GM20431 (cell line): ENCODE measurements around the gene LPCAT2.
"Not testable (repeated sequence)": the region's sequence is repeated elsewhere in the genome, so short reads cannot be mapped to it uniquely, and the experiment has no call there.

ENCODE experiments used
- in situ Hi-C: fragments of 300-500 bp; cut with MseI, MboI; formaldehyde crosslinking; loops from one replicate; pipeline ENCODE4 v1.15.0; 2020; ENCODE audit warnings: low sequenced_read_pairs; ENCODE audit not compliant: unreplicated experiment

LPCAT2 gene

DNA sequence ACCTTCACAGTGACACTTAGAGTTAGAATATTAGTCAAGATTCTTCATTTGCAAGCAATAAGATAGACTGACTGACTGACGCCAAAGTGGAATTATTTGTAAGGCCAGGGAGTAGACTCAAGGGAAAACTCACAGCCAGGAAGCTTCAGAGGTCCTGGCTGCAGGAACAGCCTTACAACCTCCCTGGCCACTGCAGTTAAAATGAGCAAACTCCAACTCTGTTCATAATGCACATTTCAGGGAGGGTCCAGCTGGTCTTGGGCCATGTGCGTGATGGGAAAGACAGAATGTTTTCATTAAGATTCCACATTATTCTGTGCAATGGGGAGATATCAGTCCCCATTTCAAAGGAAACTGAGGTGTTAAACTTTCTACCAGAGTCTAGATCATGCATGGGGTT is 67.5 kb downstream of the LPCAT2 start:
- in situ Hi-C loops, result no loop called here

DNA sequence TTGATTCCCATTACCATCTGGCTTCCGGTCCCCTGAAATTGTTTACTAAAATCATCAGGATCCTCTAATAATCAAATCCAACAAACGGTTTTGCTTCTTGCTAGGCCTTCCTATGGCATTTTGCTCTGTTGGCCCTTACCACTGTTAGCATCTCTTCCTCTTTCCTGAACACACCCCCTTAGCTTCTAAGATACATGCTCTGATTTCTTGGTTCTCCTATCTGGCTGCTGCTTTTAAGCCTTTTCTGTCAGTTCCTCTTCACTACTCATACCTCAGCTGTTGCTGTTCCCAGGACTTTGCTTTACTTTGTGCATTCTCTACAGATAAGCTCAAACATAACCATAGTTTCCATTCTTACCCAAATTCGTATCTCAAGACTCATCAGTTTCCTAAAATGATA is 69.0 kb downstream of the LPCAT2 start:
- in situ Hi-C loops, result no loop called here

DNA sequence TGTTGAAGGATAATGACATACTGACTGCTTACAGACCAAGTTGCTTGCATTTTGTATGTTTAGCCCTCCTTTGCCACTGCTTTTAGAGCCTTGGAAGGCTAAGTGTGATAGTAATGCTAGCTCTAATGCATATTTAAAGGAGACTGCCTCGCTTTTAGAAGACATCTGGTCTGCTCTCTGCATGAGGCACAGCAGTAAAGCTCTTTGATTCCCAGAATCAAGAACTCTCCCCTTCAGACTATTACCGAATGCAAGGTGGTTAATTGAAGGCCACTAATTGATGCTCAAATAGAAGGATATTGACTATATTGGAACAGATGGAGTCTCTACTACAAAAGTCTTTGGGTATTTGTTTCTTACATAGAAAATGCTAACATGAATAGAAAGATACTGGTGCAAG is 76.8 kb downstream of the LPCAT2 start:
- in situ Hi-C loops, result no loop called here

DNA sequence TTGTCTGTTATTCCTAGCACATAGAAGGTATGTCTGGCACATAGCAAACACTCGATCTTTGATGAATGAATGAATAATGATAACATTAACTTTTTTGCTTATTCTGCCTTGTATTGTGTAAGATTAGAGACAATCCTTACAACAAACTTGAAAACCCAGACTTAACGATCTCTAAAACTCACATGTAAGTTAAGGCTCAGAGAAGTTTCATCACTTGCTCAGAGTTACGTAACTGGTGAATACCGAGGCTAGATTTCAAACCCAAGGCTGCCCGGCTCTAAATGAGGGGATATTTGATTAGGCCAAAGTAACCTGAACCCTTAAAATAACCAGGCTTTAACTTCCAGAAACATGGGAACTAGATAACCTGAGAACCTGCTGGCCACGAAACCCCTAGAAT is 79.9 kb downstream of the LPCAT2 start:
- in situ Hi-C loops, result no loop called here

DNA sequence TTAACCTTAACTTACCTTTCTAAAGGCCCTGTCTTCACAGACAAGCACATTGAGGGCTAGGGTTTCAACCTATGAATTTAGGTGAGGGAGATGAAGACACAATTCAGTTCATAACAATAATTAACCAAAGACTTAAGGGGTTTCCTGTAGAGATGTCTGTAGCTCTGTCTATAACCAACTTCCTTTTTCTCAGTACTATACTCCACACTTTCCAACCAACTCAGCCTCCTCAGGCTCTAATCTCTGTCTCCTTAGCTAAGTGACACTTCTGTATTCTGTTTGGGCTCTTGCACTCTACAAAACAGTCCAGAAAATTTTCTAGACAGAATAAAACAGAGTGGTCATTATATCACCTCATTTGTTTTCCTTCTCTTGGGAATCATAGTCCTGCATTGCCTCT is 83.4 kb downstream of the LPCAT2 start:
- in situ Hi-C loops, result no loop called here

DNA sequence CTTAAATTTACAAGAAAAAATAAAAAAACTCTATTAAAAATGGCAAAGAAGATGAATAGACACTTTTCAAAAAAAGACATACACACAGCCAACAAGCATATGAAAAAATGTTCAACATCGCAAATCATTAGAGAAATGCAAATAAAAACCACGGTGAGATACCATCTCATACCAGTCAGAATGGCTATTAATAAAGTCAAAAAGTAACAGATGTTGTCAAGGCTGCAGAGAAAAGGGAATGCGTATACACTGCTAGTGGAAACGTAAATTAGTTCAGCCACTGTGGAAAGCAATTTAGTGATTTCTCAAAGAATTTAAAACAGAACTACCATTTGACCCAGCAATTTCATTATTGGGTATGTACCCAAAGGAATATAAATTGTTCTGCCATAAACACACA is 89.1 kb downstream of the LPCAT2 start:
- in situ Hi-C loops, result no loop called here

DNA sequence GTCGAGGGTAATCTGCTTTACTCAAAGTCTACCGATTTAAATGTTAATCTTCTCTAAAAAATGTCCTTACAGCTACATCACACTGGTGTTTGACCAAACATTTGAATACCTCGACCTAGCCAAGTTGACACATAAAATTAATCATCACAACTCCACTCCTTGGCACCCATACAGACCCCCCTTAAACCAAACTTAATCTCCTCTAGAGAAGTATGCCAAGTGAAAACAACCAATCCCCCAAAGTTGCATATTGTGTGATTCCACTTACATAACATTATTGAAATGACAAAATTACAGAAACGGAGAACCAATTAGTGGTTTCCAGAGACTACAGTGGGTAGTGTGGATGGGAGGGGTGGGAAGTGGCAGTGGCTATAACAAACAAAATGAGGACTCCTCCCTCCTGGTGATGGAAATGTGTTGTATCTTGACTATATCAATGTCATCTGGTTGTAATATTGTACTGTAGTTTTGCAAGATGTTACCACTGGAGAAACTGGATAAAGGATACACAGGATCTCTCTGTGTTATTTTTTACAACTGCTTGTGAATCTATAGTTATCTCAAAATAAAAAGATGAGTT is 97.0 kb downstream of the LPCAT2 start:
- in situ Hi-C loops, result no loop called here

DNA sequence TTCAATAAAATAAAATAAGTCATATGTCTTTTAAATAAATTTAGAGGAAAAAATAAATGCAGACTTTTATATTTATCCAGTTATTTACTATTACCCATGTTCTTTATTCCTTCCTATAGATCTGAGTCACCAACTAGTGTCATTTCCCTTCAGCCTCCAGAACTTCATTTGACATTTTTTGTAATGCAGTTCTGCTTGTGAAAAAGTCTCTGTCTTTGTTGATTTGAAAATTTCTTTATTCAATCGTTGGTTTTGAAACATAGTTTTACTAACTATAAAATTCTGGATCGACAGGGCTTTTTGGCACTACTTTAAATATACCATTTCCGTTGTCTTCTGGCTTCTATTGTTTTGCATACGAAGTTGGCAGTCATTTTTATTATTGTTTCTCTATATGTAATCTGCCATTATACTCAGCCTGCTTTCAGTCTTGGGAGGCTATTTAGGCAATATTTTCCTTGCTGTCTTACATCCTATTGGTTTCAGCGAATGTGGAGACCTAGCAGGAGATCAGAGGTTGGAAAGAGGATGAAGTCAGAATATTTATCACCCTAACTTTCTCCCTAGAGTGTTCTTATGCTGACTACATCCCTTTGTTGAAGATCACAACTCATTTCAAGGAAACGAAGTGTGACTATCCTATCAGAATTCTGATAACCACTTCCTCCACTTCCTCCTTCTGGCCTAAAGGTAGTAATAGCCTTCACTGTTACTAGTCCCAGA is 104.9 kb downstream of the LPCAT2 start:
- in situ Hi-C loops, result no loop called here

DNA sequence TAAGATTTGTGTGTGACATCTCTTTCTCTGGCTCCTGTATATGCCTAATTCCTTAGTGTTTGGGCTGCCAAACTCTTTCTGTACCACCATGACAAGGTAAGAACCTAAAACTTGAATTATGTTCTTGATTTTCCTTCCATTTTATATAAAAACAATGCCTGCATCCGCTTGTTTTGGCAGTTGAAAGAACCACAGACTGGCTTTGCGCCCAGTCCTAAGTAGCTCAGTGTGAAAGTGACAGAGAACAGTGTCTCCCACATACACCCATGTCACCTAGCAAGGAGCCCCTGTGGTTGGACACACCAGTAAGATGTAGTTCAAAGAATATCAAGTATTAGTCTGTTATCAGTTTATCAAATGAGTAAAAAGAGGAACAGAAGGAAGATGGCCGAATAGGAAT is 106.2 kb downstream of the LPCAT2 start:
- in situ Hi-C loops, result no loop called here

DNA sequence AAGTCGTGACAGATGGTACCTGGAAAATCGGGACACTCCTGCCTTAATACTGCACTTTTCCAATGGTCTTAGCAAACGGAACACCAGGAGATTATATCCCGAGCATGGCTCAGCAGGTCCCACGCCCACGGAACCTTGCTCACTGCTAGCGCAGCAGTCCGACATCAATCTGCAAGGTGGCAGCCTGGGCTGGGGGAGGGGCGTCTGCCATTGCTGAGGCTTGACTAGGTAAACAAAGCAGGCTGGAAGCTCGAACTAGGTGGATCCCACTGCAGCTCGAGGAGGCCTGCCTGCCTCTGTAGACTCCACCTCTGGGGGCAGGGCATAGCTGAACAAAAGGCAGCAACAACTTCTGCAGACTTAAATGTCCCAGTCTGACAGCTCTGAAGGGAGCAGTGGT is 106.8 kb downstream of the LPCAT2 start:
- in situ Hi-C loops, result not testable (repeated sequence)

DNA sequence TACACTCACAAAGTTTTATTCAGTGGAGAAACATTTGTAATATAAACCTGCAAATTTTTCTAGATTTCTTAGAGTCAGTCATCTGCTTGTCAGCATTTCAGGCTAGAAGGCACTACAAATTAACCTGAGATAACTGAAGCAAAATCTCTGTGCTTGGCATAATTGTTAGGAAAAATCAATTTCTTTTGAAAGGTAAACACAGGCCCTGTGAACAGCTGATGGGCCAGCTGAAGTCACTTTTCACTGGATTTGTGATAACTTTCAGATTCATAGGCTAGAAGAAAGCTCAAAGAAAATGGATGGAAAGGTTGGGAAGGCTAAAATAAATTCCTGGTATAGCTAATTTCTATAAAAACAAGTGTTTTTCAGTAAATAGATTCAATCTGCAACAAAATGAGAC is 112.9 kb downstream of the LPCAT2 start:
- in situ Hi-C loops, result no loop called here

DNA sequence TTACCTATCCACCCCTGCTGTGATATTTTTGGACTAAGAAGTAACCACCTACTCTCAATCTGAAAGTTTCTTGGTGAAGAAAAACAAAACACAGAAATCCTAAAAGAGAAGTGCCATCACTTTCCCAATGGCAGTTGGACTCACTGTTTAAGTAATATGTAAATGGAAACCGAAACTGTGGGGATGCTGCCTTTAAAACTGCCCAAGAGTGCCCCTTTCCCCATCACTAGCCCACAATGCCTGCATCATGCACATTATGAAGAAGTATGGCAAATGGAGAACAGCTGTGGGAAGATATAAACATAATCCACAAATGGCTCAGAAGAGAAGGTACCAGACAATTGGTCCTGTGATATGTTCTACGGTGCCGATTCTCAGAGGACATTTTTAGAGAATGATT is 113.4 kb downstream of the LPCAT2 start:
- in situ Hi-C loops, result no loop called here

DNA sequence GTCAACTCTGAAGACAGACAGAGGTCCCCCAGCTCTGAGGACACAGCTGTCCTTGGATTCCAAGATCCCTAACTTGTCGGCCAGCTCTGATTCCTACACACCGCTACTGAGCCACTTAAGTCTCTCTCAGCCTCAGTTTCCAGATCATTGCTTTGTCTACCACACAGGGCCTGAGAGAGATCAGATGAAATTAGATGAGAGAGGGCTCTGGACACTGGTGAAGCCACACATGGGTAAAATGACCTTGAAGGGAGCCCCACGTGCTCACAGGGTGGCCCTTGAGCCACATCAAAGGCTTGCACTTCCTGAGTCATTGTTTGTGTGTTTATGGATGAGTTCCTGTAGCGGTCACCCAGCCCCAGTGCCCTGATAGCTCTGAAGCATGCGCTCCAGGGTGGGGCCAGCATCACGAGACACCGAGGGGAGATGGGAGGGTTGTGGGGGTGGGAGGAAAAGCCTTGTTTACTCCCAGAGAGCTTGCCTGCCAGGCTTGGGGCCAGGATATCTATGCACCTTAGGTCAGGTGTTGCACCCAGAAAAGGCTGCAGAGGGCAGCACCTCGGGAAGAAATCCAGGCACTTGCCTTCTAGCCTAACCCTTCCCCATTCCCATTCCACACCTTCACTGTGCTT is 114.2 kb downstream of the LPCAT2 start:
- in situ Hi-C loops, result no loop called here

DNA sequence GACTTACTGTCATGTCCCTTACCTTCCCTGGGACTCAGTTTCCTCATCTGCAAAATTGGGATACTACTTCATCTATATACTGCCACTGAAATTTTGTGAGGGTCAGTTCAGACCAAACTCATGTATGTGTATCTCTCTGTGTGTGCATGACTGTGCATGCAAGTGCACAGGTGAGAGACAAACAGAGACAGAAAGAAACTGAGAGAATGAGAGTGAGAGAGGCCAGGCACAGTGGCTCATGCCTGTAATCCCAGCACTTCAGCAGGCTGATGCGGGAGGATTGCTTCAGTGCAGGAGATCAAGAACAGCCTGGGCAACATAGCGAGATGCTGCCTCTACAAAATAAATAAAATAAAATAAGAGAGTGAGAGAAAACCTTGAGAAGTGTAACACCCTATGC is 114.8 kb downstream of the LPCAT2 start:
- in situ Hi-C loops, result no loop called here

DNA sequence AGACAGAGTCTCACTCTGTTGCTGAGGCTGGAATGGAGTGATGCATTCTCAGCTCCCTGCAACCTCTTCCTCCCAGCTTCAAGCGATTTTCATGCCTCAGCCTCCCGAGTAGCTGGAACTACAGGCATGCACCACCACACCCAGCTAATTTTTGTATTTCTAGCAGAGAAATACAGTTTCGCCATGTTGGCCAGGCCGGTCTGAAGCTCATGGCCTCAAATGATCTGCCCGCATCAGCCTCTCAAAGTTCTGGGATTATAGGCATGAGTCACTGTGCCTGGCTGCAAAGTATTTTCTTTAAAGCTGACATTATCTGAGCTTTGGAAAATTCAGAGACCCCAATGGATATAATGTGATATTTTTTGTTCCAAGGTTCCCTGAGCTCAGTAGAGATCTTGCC is 115.8 kb downstream of the LPCAT2 start:
- in situ Hi-C loops, result no loop called here

DNA sequence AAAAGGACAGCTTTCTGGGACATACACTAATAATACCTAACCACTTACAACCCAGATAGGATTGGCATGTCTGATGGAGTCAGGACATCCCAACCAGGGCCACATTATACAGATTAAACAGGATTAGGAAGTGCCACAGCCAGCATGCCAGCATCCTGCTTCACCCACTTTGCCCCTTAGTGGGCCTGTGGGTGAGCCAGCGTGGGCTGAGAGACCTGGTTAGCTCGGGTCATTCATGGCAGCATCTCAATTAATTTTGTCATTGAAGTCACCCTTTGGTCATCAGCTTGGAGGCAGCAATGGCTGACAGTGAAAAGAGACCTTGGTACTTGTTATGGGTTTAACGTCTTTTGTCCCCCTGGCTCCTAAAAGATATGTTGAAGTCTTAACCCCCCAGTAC is 117.0 kb downstream of the LPCAT2 start:
- in situ Hi-C loops, result no loop called here

DNA sequence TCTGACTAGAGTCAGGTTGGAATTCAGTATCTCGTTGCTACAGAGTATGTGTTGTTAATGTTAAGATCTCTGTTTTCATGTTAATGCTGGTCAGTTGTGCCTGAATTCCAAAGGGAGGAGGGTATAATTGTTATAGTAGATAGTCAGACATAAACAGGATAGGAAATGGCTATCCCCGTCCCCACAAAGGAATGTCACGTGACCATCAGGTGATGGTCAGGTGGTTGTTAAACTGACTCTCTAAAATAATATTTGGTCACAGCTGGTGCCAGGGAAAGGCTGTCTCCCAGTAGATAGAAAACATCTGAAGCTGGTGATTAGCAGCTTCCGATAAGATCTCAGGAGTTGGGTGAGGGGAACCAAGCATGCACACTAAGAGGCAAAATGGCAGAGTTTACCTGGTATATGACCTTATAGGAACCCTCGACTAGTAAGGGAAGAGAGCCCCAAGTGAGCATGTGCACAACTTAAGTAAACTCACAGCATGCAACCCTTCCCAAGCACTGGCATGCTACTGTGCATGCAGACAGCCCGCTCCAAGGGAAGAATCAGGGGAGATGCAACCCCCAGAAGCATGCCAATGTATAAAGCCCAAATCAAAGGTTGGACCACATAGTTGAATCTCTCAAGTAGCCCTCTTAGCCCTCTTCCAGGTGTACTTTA is 119.6 kb downstream of the LPCAT2 start:
- in situ Hi-C loops, result no loop called here

DNA sequence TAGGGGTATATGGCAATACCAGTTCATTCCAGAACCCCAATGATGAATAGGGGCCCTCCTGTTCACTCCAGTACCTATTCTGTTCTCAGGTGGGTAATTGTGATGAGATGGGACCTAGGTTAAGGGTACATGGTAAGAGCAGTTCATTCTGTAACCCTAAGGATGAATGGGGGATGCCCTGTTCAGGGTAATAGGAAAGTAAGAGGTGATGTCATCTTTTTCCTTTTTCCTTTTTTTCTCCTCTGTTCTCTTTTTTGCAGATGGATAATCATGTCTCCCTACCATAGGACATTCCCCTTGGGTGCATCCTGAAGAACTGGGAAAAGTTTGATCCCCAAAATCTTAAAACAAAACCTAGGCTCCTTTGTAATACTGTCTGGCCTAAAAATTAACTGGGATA is 121.9 kb downstream of the LPCAT2 start:
- in situ Hi-C loops, result no loop called here

DNA sequence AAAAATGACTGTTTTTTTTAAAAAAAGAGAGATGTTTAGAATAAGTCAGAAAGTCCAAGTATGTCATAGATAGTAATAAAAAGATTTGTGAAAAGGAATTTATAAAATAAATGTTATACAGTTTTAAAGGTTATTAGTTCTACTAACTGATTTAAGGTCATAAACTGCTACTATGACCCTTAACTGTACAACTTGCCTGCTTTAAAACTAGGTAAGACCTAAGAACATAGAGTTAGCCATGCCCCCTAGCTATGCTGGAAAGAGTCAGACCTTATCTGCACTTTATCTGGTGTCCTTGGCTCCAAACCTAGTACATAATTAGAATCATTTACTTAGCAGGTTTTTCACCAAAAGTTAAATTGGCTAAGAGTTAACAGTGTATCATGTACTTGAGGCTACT is 123.4 kb downstream of the LPCAT2 start:
- in situ Hi-C loops, result no loop called here

DNA sequence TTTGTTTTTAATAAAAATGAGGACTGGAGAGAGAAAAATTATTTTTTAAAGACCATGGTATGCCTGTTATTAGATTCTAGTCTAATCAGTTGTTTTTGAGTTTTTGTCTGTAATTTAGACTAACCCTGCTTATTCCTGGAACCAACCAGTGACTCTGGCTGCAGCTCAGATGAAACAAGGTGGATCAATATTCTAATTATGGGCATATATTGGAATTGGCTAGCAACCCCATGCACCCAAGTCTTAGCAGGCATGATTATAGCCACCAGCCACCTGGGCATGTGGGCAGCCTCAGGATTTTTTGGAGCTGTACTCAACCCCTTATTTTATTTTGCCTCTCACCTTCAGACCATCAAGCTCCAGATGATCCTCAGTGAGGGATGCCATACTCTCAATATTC is 125.3 kb downstream of the LPCAT2 start:
- in situ Hi-C loops, result no loop called here
